Brain pericyte (primary cell): ENCODE results near the gene PPP1R12A.
A peak's percentile ranks its signal among the peaks of the same experiment; 100 is the strongest.
"Not testable (repeated sequence)": the region's sequence is repeated elsewhere in the genome, so short reads cannot be mapped to it uniquely, and the experiment has no call there.

Experiments
- DNase-seq: peaks from one replicate; pipeline ENCODE4 v3.0.0-alpha.2; 2012; ENCODE audit warnings: low read depth, low spot score

The PPP1R12A gene

DNA sequence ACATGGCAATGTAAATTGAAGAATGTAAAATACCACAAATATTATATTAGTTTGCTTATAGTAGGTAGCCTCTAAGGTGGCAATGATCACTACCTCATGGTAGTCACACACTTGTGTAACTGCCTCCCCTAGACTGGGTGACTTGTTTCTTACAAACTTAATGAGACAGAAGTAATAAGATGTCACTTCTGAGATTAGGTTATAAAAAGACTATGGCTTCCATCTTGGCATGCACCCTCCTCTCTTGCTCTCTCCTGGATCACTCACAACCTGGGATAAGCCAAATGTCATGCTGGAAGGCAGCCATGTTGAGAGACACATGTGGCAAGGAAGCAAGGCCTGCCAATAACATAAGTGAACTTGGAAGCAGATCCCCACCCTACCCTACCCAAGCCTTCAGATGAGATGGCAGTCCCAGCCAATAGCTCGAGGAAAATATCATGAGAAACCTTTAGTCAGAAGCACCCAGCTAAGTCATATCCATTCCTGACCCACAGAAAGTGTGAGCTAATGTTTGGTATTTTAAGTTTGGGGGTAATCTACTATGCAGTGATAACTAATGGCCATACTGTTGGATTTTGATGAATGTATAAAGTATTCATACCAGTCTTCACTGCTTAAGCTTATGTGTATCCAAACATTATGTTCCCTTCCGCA lies 43.3 kb downstream of the PPP1R12A start:
- DNase-seq = no peak

GRCh38 chr12:79887890-79888289 lies 47.0 kb downstream of the PPP1R12A start:
- DNase-seq = no peak

DNA sequence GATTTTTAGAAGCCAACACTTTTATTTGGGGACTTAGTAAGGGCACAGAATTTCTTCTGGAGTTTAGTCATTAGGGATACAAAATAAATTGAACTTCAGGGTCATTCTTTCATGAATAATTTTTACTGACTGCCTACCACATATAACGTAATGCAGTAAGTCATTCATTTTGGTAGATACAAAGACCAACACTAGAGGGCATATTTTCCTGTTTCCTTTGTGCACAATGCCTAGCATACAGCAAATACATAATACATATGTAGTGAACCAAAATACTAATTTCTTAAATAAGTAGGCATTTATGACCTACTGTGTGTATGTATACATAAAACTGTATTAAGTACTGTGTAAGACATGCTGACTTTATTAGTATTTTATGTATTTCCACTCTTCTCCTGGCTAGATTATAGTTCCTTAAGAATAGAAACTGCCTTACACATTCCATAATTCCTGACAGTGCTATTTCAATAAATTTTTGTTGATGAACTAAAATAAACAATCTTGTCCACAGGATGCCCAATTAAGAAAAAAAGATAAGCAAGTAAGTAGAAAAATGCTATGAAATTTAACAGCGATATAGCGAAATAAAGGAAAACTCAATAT lies 47.9 kb downstream of the PPP1R12A start:
- peak; percentile 26 for DNase-seq

DNA sequence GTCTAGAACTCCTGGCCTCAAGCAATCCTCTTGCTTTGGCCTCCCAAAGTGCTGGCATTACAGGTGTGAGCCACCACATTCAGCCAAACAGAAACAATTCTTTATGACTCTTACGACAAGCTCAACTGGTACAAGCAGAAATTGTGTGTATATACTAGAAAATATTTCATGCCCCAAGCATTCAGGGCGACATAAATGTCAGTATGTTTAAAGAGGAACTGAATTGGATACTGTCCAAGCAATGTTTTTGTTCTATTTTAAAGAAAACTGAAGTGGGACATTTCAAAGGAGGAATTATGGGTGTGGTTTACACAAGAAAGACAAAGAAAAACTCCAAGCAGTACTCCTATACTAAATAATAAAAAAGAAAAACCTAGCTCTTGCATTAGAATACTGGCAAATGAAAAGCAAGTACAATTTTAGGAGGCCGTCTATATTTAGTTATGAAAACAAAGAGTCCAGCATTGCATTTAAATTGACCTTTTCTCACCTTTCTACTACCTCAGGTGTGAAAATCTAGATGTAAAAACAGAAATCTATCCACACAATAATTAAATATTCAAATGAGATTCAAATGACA lies 48.9 kb downstream of the PPP1R12A start:
- DNase-seq = no peak

DNA sequence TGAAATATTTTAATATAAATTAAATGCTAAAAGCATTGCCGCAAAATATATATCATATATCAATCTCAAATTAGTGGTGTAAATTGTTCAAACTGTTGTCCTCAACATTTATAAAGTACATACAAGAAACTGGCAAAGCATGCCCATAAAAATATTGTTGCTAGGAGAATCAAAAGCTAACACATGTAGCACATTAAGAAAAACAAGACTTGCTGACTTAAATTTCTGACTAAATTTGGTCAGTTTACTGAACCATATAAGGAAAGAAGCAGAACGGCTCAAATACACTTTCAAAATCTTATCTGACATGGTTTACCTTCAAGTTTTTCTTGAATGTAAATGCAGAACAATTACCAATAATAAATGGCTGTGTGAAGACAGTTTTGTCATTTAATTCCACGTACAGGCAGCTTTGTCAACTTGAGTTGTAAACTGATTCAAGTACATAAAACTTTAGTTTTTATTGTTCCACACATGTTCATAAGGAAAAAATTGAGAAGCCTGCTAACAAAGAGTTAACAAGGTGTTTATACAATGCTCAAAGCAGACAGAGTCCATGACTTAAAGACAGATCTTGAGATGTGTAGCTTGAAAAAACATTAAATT lies 50.4 kb downstream of the PPP1R12A start:
- DNase-seq = no peak

GRCh38 chr12:79883216-79883615 lies 51.7 kb downstream of the PPP1R12A start:
- no peak for DNase-seq

GRCh38 chr12:79881351-79881750 lies 53.5 kb downstream of the PPP1R12A start:
- DNase-seq = no peak

DNA sequence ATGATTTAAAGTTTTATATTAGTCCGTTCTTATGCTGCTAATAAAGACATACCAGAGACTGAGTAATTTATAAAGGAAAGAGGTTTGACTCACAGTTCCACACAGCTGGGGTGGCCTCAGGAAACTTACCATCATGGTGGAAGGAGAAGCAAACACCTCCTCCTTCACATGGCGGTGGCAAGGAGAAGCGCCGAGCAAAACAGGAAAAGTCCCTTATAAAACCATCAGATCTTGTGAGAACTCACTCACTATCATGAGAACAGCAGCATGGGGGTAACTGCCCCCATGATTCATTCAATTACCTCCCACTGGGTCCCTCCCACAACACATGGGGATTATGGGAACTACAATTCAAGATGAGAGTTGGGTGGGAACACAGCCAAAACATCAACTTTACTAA lies 56.4 kb downstream of the PPP1R12A start:
- not testable (repeated sequence) for DNase-seq

- DNase-seq = no peak
Observed at GRCh38 chr12:79877246-79877645, 57.7 kb downstream of the PPP1R12A start.

- DNase-seq = no peak
Observed at GRCh38 chr12:79874665-79875064, 60.2 kb downstream of the PPP1R12A start.

GRCh38 chr12:79873201-79873600 lies 61.7 kb downstream of the PPP1R12A start:
- no peak for DNase-seq

DNA sequence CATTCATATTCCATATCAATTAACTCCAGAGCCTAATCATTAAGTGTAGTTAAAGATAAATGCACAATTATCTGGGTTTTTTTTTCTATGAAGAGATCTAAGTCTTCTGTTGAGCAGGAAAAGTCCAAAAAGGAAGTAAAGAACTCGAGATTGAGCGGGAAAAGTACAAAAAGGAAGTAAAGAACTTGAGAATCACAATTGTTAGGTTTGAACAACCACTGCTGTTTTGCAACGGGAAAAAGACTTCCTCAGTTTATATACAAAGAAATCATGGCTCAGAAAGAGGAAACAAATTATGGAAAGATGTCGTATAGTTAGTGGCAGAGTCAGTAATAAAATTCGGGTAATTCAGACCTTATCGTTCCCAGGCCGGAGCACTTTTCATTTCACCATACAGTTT lies 63.3 kb downstream of the PPP1R12A start:
- DNase-seq = no peak

GRCh38 chr12:79870916-79871315 lies 64.0 kb downstream of the PPP1R12A start:
- DNase-seq = no peak

GRCh38 chr12:79859646-79860045 lies 75.3 kb downstream of the PPP1R12A start:
- no peak for DNase-seq

GRCh38 chr12:79858518-79858917 lies 76.4 kb downstream of the PPP1R12A start:
- DNase-seq = no peak

DNA sequence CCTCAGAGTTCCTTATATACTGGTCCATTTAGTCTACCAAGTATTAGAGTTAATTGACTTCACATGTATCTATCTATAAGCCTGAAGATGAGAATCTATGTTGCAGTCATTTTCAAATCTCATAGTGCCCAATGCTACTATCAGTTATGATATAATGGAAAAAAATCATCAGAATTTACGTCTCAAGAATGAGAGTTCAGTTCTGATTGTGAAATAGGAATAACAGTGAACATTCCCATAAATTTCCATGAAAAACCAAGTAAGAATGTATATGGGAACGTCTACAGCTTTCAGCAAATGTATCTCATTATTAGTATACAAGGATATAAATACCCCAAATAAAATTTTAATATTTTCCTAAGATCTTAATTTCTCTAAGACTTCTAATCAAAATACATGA lies 77.2 kb downstream of the PPP1R12A start:
- no peak for DNase-seq

GRCh38 chr12:79850610-79851299 lies 84.1 kb downstream of the PPP1R12A start:
- no peak for DNase-seq

GRCh38 chr12:79848339-79848738 lies 86.6 kb downstream of the PPP1R12A start:
- no peak for DNase-seq

DNA sequence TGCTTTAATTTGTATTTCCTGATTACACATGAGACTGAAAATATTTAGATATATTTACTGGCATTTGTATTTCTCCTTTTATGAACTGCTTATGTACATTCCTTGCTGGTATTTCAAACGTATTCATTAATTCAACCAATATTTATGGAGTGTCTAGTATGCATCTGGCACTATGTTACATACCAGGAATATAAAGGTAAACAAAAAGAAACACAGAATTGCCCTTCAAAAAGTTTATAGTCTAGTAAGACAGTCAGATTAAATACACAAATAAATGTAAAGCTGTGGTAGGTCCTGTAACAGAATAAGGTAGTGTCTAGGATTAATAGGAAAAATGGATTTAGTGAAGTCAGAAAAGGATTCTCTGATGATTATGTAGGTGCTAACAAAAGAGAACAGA lies 87.5 kb downstream of the PPP1R12A start:
- no peak for DNase-seq

DNA sequence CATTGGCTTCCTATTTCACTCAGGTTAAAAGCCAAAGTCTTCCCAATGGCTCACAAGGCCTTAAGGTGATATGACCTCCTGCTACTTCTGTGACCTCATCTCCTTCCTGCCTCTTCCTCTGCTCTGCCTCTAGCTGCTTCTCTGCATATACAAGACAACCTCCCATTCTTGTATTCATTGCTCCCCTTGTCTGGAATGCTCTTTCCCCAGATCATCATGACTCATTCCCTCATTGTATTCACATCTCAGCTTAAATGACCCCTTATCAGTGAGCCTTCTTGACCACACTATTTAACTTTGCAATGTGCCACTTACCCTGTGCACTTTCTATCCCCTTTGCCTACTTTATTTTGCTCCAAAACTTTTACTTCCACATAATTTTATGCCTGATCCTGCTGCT lies 90.2 kb downstream of the PPP1R12A start:
- no peak for DNase-seq

- DNase-seq = no peak
Observed at GRCh38 chr12:79843978-79844377, 90.9 kb downstream of the PPP1R12A start.

DNA sequence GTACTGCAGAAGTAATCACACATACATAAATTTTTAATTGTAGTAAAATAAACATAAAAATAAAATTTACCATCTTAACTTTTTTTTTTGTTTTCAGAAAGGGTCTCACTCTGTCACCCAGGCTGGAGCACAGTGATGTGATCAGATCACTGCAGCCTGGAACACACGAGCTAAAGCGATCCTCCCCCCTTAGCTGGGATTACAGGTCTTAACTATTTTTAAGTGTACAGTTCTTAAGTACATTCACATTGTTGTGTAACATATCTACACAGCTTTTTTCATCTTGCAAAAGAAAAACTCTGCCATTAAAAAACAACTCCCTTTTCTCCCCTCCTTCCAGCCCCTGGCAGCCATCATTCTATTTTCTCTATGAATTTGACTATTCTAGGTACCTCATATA lies 92.3 kb downstream of the PPP1R12A start:
- no peak for DNase-seq
